Adrenal gland (tissue), 19 donors: ENCODE results near the gene PEBP1. TPM values are rescaled to one million over a fixed set of nuclear protein-coding genes. Genes with fewer than 3 reads are reported as not detected.

Experiments used
- DNase-seq, 7 donors: peaks; one replicate each; pipeline ENCODE4 v3.0.0-alpha.2; 2019 to 2020
- H3K27ac ChIP-seq, 5 donors: fragments of 200-600 bp; sonication (generic) in 4 of 5; 1 replicate in 3 of 5; 2 replicates in 2 of 5; pipeline versions ENCODE4 v1.5.1 to v1.8.0; 2016 to 2020; ENCODE audit warnings: mild to moderate bottlenecking in 1 of 5
- H3K27me3 ChIP-seq: fragments of 200-600 bp; 2 replicates; pipeline ENCODE4 v1.8.0; 2021
- H3K36me3 ChIP-seq, 2 donors: fragments of 200-600 bp; replicated peaks in 1 of 2; 1 replicate in 1 of 2; 2 replicates in 1 of 2; pipeline versions ENCODE4 v1.5.1 to v1.8.0; 2018 to 2022
- H3K4me1 ChIP-seq, 2 donors: fragments of 200-600 bp; replicated peaks in 1 of 2; 1 replicate in 1 of 2; 2 replicates in 1 of 2; pipeline versions ENCODE4 v1.5.1 to v1.8.0; 2018 to 2021
- H3K4me3 ChIP-seq, 4 donors: fragments of 200-600 bp; sonication (generic) in 3 of 4; one replicate each; pipeline ENCODE4 v1.5.1; 2016 to 2018
- H3K9me3 ChIP-seq, 3 donors: fragments of 200-600 bp; sonication (generic) in 1 of 3; replicated peaks in 1 of 3; 1 replicate in 2 of 3; 2 replicates in 1 of 3; pipeline versions ENCODE4 v1.5.1 to v1.8.0; 2016 to 2021
- POLR2A ChIP-seq, 2 donors: fragments of 450-650 bp; IDR thresholded peaks; one replicate each; pipeline ENCODE4 v1.6.1; 2017; ENCODE audit warnings: antibody characterized with exemption in 2 of 2, mild to moderate bottlenecking in 2 of 2, moderate library complexity in 1 of 2
- WGBS, 4 donors: extraction: QIAGEN DNeasy Blood & Tissue Kit in 2 of 4; methylation state at CpG; one replicate each; pipeline versions ENCODE4 v1.1.5 to v1.1.7; 2013 to 2017; 5-methylcytosine and 5-hydroxymethylcytosine counted together
- intact Hi-C, 2 donors: fragments of 100-400 bp; cut with DNase I; formaldehyde crosslinking; loops; one replicate each; pipeline versions ENCODE4 v1.14.1 to v1.15.0; 2022 to 2023
- long read RNA-seq, 10 donors: library from polyadenylated mRNA in 3 of 10; unstranded in 2 of 10; stranded (forward) in 1 of 10; transcript quantifications; one replicate each; pipeline ENCODE4 v2.0.0 and lab custom pipeline, GENCODE V29; 2021 to 2026
- polyA plus RNA-seq, 3 donors: library from polyadenylated mRNA; stranded (reverse); fragments of 200-250 nt in 2 of 3; fragments of 350-450 nt in 1 of 3; fragmentation: Illumina TruSeq in 1 of 3; extraction: RNeasy Lipid Tissue Mini Kit (QIAGEN cat#74804) in 1 of 3; gene quantifications; one replicate each; pipeline ENCODE4 v1.2.3, GENCODE V29; 2013 to 2014
- total RNA-seq, 9 donors: library from RNA; depleted of rRNA in 4 of 9; stranded (reverse); fragments of >200 nt in 4 of 9; fragments of 120-200 nt in 1 of 9; fragmentation: NEBNext Ultra II Directional in 1 of 9; extraction: Animal tissue kit (Norgen Biotek cat#: 25700) in 1 of 9; gene quantifications; one replicate each; pipeline versions ENCODE4 v1.1.0 to v1.2.4, GENCODE V29; 2013 to 2023
- TF ChIP-seq, protein P1 (sequence below), 6 experiments: fragments of 450-650 bp in 4 of 6; fragments of 200-600 bp in 2 of 6; sonication (generic) in 1 of 6; IDR thresholded peaks; 1 replicate in 5 of 6; 2 replicates in 1 of 6; pipeline versions ENCODE4 v1.5.1 to v1.8.0; 2016 to 2021; ENCODE audit warnings: antibody characterized with exemption in 6 of 6, mild to moderate bottlenecking in 2 of 6, moderate library complexity in 1 of 6
- donor health status: healthy with polysubstance abuse.
- donor health status: Bipolar disorder and iron deficiency.
- donor health status: DM: yes; HTN: yes; CAD: no.
- donor health status: DM: no; HTN: no; CAD: no.
- donor health status: DM: no; HTN: no; CAD: no.
- donor health status: DM: yes; HTN: yes; CAD: no.

PEBP1 gene
- total RNA-seq (1,000 to 10,000 TPM; 1,179 to 3,690 (median 2,563) TPM), polyA plus RNA-seq (1,000 to 10,000 TPM; 1,847 to 2,719 (median 2,102) TPM)
- long read RNA-seq, donor 1, transcript PEBP1-201 (4 exons, 1,697 nt): major isoform, 1,004 of 1,152 reads
- long read RNA-seq, donor 1, partial matches to known transcripts: 38 of 1,152 reads
- long read RNA-seq, donor 1, other reads (novel, unspliced or antisense): 110 of 1,152 reads
- long read RNA-seq, donor 2, transcript PEBP1-201 (4 exons, 1,697 nt): major isoform, 717 of 835 reads
- long read RNA-seq, donor 2, partial matches to known transcripts: 52 of 835 reads
- long read RNA-seq, donor 2, other reads (novel, unspliced or antisense): 64 of 835 reads
- long read RNA-seq, donor 3, transcript PEBP1-201 (4 exons, 1,697 nt): major isoform, 799 of 914 reads
- long read RNA-seq, donor 3, partial matches to known transcripts: 40 of 914 reads
- long read RNA-seq, donor 3, other reads (novel, unspliced or antisense): 73 of 914 reads
- long read RNA-seq, donor 4, transcript PEBP1-201 (4 exons, 1,697 nt): major isoform, 7,729 of 7,916 reads
- long read RNA-seq, donor 4, transcript PEBP1-202 (3 exons, 708 nt): minor isoform, 10 of 7,916 reads
- long read RNA-seq, donor 4, partial matches to known transcripts: 84 of 7,916 reads
- long read RNA-seq, donor 4, other reads (novel, unspliced or antisense): 93 of 7,916 reads
- long read RNA-seq, donor 5, transcript PEBP1-202 (3 exons, 708 nt): minor isoform, 28 of 10,458 reads
- long read RNA-seq, donor 5, transcript PEBP1-201 (4 exons, 1,697 nt): major isoform, 9,905 of 10,458 reads
- long read RNA-seq, donor 5, partial matches to known transcripts: 440 of 10,458 reads
- long read RNA-seq, donor 5, other reads (novel, unspliced or antisense): 85 of 10,458 reads
- long read RNA-seq, donor 6, transcript PEBP1-201 (4 exons, 1,697 nt): major isoform, 2,907 of 2,988 reads
- long read RNA-seq, donor 6, partial matches to known transcripts: 41 of 2,988 reads
- long read RNA-seq, donor 6, other reads (novel, unspliced or antisense): 38 of 2,988 reads
- long read RNA-seq, donor 7, transcript PEBP1-201 (4 exons, 1,697 nt): major isoform, 441 of 767 reads
- long read RNA-seq, donor 7, partial matches to known transcripts: 286 of 767 reads
- long read RNA-seq, donor 7, other reads (novel, unspliced or antisense): 40 of 767 reads
- long read RNA-seq, donor 8, transcript PEBP1-201 (4 exons, 1,697 nt): major isoform, 944 of 1,088 reads
- long read RNA-seq, donor 8, partial matches to known transcripts: 51 of 1,088 reads
- long read RNA-seq, donor 8, other reads (novel, unspliced or antisense): 91 of 1,088 reads
- long read RNA-seq, donor 9, transcript PEBP1-201 (4 exons, 1,697 nt): major isoform, 759 of 880 reads
- long read RNA-seq, donor 9, partial matches to known transcripts: 38 of 880 reads
- long read RNA-seq, donor 9, other reads (novel, unspliced or antisense): 83 of 880 reads
- long read RNA-seq, donor 10, transcript PEBP1-201 (4 exons, 1,697 nt): major isoform, 363 of 411 reads
- long read RNA-seq, donor 10, partial matches to known transcripts: 25 of 411 reads
- long read RNA-seq, donor 10, other reads (novel, unspliced or antisense): 23 of 411 reads

DNA sequence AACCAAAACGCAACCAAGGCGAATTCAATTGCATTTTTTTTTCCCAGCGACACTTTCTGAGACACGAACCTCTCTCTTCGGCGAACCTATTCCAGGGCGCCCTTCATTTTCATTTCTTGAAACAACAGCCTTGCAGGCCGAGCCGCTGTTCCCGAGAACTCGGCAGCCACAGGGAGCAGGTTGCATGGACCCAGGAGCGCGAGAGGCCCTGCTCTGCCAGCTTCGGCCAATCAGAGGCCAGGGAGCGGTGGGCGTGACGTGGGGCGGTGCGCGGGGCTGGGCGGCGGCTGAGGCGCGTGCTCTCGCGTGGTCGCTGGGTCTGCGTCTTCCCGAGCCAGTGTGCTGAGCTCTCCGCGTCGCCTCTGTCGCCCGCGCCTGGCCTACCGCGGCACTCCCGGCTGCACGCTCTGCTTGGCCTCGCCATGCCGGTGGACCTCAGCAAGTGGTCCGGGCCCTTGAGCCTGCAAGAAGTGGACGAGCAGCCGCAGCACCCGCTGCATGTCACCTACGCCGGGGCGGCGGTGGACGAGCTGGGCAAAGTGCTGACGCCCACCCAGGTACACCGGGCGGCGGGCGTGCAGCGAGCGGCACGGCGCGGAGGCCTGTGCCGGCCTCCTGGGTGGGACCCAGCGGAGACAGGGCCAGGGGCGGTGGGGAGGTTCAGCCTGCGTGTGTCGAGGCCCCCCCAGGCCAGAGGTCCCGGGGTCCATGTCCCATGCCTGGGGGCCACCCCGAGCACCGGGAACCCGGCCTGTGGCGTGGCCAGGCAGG lies at the start of gene PEBP1:
PEBP1 (plus strand) TSS at position 337 of the 771 bp plus-strand sequence; CDS start at position 423, 86 bp downstream.
- Histone ChIP-seq H3K9me3 (no peaks in the 10 kb centered on the region), H3K27ac (peak within 1 kb of the TSS; percentile 82 to 99 (median 88)), H3K27me3 (no peaks in the 10 kb centered on the region), H3K4me1 (peaks cover 33 to 49% of the 10 kb centered on the region in 2 donors), H3K4me3 (peak within 1 kb of the TSS; percentile 70 to 99 (median 97)), H3K36me3 (peaks cover 0 to 30% of the 10 kb centered on the region in 2 donors)
- TF ChIP-seq, protein P1, sequence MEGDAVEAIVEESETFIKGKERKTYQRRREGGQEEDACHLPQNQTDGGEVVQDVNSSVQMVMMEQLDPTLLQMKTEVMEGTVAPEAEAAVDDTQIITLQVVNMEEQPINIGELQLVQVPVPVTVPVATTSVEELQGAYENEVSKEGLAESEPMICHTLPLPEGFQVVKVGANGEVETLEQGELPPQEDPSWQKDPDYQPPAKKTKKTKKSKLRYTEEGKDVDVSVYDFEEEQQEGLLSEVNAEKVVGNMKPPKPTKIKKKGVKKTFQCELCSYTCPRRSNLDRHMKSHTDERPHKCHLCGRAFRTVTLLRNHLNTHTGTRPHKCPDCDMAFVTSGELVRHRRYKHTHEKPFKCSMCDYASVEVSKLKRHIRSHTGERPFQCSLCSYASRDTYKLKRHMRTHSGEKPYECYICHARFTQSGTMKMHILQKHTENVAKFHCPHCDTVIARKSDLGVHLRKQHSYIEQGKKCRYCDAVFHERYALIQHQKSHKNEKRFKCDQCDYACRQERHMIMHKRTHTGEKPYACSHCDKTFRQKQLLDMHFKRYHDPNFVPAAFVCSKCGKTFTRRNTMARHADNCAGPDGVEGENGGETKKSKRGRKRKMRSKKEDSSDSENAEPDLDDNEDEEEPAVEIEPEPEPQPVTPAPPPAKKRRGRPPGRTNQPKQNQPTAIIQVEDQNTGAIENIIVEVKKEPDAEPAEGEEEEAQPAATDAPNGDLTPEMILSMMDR (IDR thresholded peaks at IDR 0.05): no peak
- peak; percentile 96 to 99 for TF ChIP-seq POLR2A (IDR thresholded peaks at IDR 0.05)
- intact Hi-C loops: no loop called here
- peak; percentile 96 to 98 (median 97) for DNase-seq
- 0 to 2% (median 0%) methylated on average over 14 to 70 of the region's 70 CpGs for WGBS, 4 donors

DNA sequence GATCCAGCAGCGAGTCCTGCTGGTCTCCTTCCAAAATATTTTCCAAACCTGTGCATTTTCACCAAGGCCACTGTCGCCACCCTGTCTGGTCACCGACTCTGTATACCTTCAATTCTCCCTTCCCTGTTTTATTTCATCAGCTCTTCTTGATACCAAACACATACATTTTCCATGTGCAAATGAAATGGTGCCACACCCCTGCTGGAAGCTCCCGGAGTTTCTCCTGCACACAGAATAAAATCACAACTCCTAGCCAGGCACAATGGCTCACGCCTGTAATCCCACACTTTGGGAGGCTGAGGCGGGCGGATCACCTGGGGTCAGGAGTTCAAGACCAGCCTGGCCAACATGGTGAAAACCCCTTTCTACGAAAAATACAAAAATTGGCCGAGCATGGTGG lies 46.1 kb upstream of the PEBP1 start:
- Histone ChIP-seq H3K27me3 (no peaks in the 10 kb centered on the region), H3K27ac (no peak overlapping the region), H3K4me1 (no peaks in the 10 kb centered on the region), H3K4me3 (no peak overlapping the region), H3K9me3 (no peaks in the 10 kb centered on the region), H3K36me3 (peaks cover 0 to 9% of the 10 kb centered on the region in 2 donors)
- intact Hi-C loops: no loop called here
- DNase-seq: no peak
- 93 to 95% (median 93%) methylated on average over 9 of the region's 9 CpGs for WGBS, 4 donors
- TF ChIP-seq, protein P1 (IDR thresholded peaks at IDR 0.05): no peak

- Histone ChIP-seq H3K36me3 (peaks cover 0 to 9% of the 10 kb centered on the region in 2 donors), H3K4me3 (no peak overlapping the region), H3K27ac (no peak overlapping the region), H3K4me1 (peaks cover 0 to 4% of the 10 kb centered on the region in 2 donors), H3K9me3 (no peaks in the 10 kb centered on the region), H3K27me3 (no peaks in the 10 kb centered on the region)
- TF ChIP-seq, protein P1 (IDR thresholded peaks at IDR 0.05): no peak
- no peak for TF ChIP-seq POLR2A (IDR thresholded peaks at IDR 0.05)
- WGBS, 4 donors: 80 to 89% (median 84%) methylated on average over 3 of the region's 3 CpGs
- no peak for DNase-seq
- intact Hi-C loops: no loop called here
These were observed 41.9 kb upstream of the PEBP1 start for GRCh38 chr12:118094039-118094438.
